HepG2 (cell line): Measurements from ENCODE around the gene SACS. TPM values are rescaled to one million over a fixed set of nuclear protein-coding genes. Genes with fewer than 3 reads are reported as not detected.
A peak's percentile ranks its signal among the peaks of the same experiment; 100 is the strongest.

Experiments used
- ATAC-seq: fragments of 200-7000 bp; cut with Tn5 transposase; 3 replicates; pipeline ENCODE4 v1.9.1; 2020; ENCODE audit warnings: mild to moderate bottlenecking, moderate library complexity
- BruUV-seq: library from RNA; stranded (reverse); fragments of 400-500 nt; replicated peaks from 2 replicates; lab custom pipeline; 2021; lab: Mats Ljungman, UMichigan
- CTCF ChIA-PET: fragments of 300-600 bp; formaldehyde crosslinking; extraction: SDS; loops from one replicate; lab custom pipeline; 2021; ENCODE audit warnings: low total read pairs, inconsistent platforms, low intra/inter-chr PET ratio; lab: Yijun Ruan, JAX
- POLR2A ChIA-PET: fragments of 350-600 bp; sonication (Branson Sonifier 250); formaldehyde crosslinking; loops from one replicate; lab custom pipeline; 2020; ENCODE audit warnings: antibody characterized with exemption, inconsistent platforms; lab: Yijun Ruan, JAX
- DNase-seq: peaks from one replicate; pipeline ENCODE4 v3.0.0-alpha.2; 2015; ENCODE audit warnings: low spot score
- FAIRE-seq: peaks from 3 replicates; lab custom pipeline; 2011; peaks lifted over from hg19 to GRCh38; lab: Jason Lieb, UNC
- H2AFZ ChIP-seq: one replicate; pipeline ENCODE4 v1.6.1; 2011; ENCODE audit warnings: low read length, inconsistent platforms
- H3K27ac ChIP-seq: fragments of 300-600 bp; 3 replicates; pipeline ENCODE4 v1.8.0; 2011; ENCODE audit warnings: mixed run types, mild to moderate bottlenecking, mixed read lengths, low read length, inconsistent platforms; ENCODE audit not compliant: insufficient read depth; ENCODE audit errors: extremely low read length
- H3K27me3 ChIP-seq, 2 experiments: fragments of 200-600 bp in 1 of 2; 2 replicates in 1 of 2; 3 replicates in 1 of 2; pipeline versions ENCODE4 v1.6.0 to v1.8.0; 2011; ENCODE audit warnings: low read length in 2 of 2, mild to moderate bottlenecking in 2 of 2, moderate library complexity in 2 of 2, inconsistent platforms in 1 of 2; ENCODE audit not compliant: insufficient read depth in 2 of 2, control insufficient read depth in 1 of 2
- H3K36me3 ChIP-seq, 2 experiments: fragments of 200-600 bp in 1 of 2; replicated peaks in 1 of 2; 2 replicates in 1 of 2; 3 replicates in 1 of 2; pipeline versions ENCODE4 v1.5.1 to v1.8.0; 2011; ENCODE audit warnings: low read length in 2 of 2, inconsistent platforms in 1 of 2; ENCODE audit not compliant: insufficient read depth in 2 of 2, control insufficient read depth in 1 of 2
- H3K4me1 ChIP-seq: 2 replicates; pipeline ENCODE4 v1.5.1; 2012; ENCODE audit warnings: low read length, inconsistent platforms; ENCODE audit not compliant: insufficient read depth
- H3K4me2 ChIP-seq: 2 replicates; pipeline ENCODE4 v1.6.0; 2011; ENCODE audit warnings: low read depth, low read length, inconsistent platforms
- H3K4me3 ChIP-seq, 3 experiments: fragments of 200-600 bp in 1 of 3; sonication (generic), shearing (Covaris generic) in 1 of 3; replicated peaks in 1 of 3; 2 replicates each; pipeline ENCODE4 v1.5.1; 2011 to 2016; ENCODE audit warnings: low read length in 3 of 3, inconsistent platforms in 2 of 3, low read depth in 2 of 3, mild to moderate bottlenecking in 2 of 3, control low read depth in 1 of 3, mixed read lengths in 1 of 3; ENCODE audit not compliant: insufficient read depth in 1 of 3
- H3K79me2 ChIP-seq: one replicate; pipeline ENCODE4 v1.6.1; 2011; ENCODE audit warnings: low read length, inconsistent platforms; ENCODE audit not compliant: insufficient read depth
- H3K9ac ChIP-seq: 2 replicates; pipeline ENCODE4 v1.6.0; 2011; ENCODE audit warnings: mild to moderate bottlenecking, low read depth, low read length, inconsistent platforms; ENCODE audit not compliant: insufficient read depth
- H3K9me3 ChIP-seq: 2 replicates; pipeline ENCODE4 v1.5.1; 2012; ENCODE audit warnings: mild to moderate bottlenecking, low read length
- H4K20me1 ChIP-seq: 2 replicates; pipeline ENCODE4 v1.6.0; 2011; ENCODE audit warnings: inconsistent platforms, mild to moderate bottlenecking, low read length, moderate library complexity; ENCODE audit not compliant: insufficient read depth
- AGO2 ChIP-seq: fragments of 200-400 bp; formaldehyde crosslinking; optimal IDR thresholded peaks from 2 replicates; pipeline ENCODE3; 2017; ENCODE audit warnings: mild to moderate bottlenecking, low read depth, low read length, moderate library complexity
- CBX2 ChIP-seq, 2 experiments: fragments of 200-600 bp in 1 of 2; sonication (generic); formaldehyde crosslinking in 1 of 2; IDR thresholded peaks; 2 replicates each; pipeline versions ENCODE4 v1.7.0 to v1.8.1; 2018 to 2022; ENCODE audit warnings: low read depth in 2 of 2, low read length in 1 of 2, mild to moderate bottlenecking in 1 of 2, missing genetic modification reagents in 1 of 2
- KLF12 ChIP-seq: sonication (generic); formaldehyde crosslinking; IDR thresholded peaks from 2 replicates; pipeline ENCODE4 v1.4.0; 2020; ENCODE audit warnings: missing genetic modification reagents, borderline replicate concordance
- MTA1 ChIP-seq: sonication (generic); formaldehyde crosslinking; IDR thresholded peaks from 2 replicates; pipeline ENCODE4 v1.4.0; 2020; ENCODE audit warnings: missing genetic modification reagents, mild to moderate bottlenecking, borderline replicate concordance
- NKX3-1 ChIP-seq: sonication (generic); formaldehyde crosslinking; IDR thresholded peaks from 2 replicates; pipeline ENCODE4 v1.5.0; 2020; ENCODE audit warnings: missing genetic modification reagents
- PAWR ChIP-seq: sonication (generic); formaldehyde crosslinking; IDR thresholded peaks from 2 replicates; pipeline ENCODE4 v1.4.0; 2020; ENCODE audit warnings: missing genetic modification reagents, mild to moderate bottlenecking, borderline replicate concordance
- SRSF9 ChIP-seq: fragments of 200-400 bp; formaldehyde crosslinking; IDR thresholded peaks from 2 replicates; pipeline ENCODE4 v1.6.1; 2018; ENCODE audit warnings: borderline replicate concordance, mild to moderate bottlenecking, low read depth, low read length; ENCODE audit not compliant: insufficient read depth, poor library complexity, severe bottlenecking
- TBX2 ChIP-seq: sonication (generic); formaldehyde crosslinking; IDR thresholded peaks from 2 replicates; pipeline ENCODE4 v1.5.0; 2020; ENCODE audit warnings: missing genetic modification reagents, mild to moderate bottlenecking, borderline replicate concordance
- ZBTB20 ChIP-seq: sonication (generic); formaldehyde crosslinking; IDR thresholded peaks from 2 replicates; pipeline ENCODE4 v1.8.1; 2023; ENCODE audit warnings: missing genetic modification reagents, low read depth, mild to moderate bottlenecking, borderline replicate concordance
- ZNF10 ChIP-seq: sonication (generic); formaldehyde crosslinking; IDR thresholded peaks from 2 replicates; pipeline ENCODE4 v1.4.0; 2020; ENCODE audit warnings: mild to moderate bottlenecking, low read depth, missing genetic modification reagents, borderline replicate concordance
- ZSCAN21 ChIP-seq: sonication (generic); formaldehyde crosslinking; IDR thresholded peaks from 2 replicates; pipeline ENCODE4 v1.8.0; 2022; ENCODE audit warnings: mild to moderate bottlenecking, missing genetic modification reagents, moderate library complexity, borderline replicate concordance
- WGBS: methylation state at CpG from one replicate; pipeline ENCODE4 v1.1.6; 2017; ENCODE audit warnings: low lambda C conversion rate; 5-methylcytosine and 5-hydroxymethylcytosine counted together
- in situ Hi-C: cut with HindIII; loops from 2 replicates; pipeline ENCODE4 v1.10.0; 2017; ENCODE audit warnings: low pct_unique_long_range_greater_than_20kb; ENCODE audit not compliant: extremely low pct_ligation_motif_present
- intact Hi-C: fragments of 100-400 bp; cut with micrococcal nuclease; formaldehyde crosslinking; loops from one replicate; pipeline ENCODE4 v1.10.0; 2022; ENCODE audit not compliant: unreplicated experiment
- polyA plus RNA-seq, 8 experiments: library from polyadenylated mRNA; depleted of rRNA in 3 of 8; stranded (reverse) in 7 of 8; unstranded in 1 of 8; fragments of >200 nt; fragmentation: Illumina TruSeq in 4 of 8; extraction: Trizol in 4 of 8; gene quantifications; 2 replicates each; pipeline versions ENCODE4 v1.2.1 to v1.2.3, GENCODE V29; 2011 to 2016; ENCODE audit warnings: low read depth in 4 of 8, missing spikeins in 1 of 8, mixed read lengths in 1 of 8; ENCODE audit not compliant: insufficient read depth in 1 of 8
- total RNA-seq, 5 experiments: library from RNA; depleted of rRNA; stranded (reverse); fragments of >200 nt; fragmentation: Illumina TruSeq; extraction: Trizol; gene quantifications; 2 replicates each; pipeline ENCODE4 v1.2.3, GENCODE V29; 2016; ENCODE audit warnings: low read depth in 1 of 5
- TF ChIP-seq, protein P1 (sequence below): sonication (generic); formaldehyde crosslinking; IDR thresholded peaks from 2 replicates; pipeline ENCODE4 v1.4.0; 2020; ENCODE audit warnings: missing genetic modification reagents
- TF ChIP-seq, protein P2 (sequence below): sonication (generic); formaldehyde crosslinking; IDR thresholded peaks from 2 replicates; pipeline ENCODE4 v1.8.1; 2023; ENCODE audit warnings: mild to moderate bottlenecking, inconsistent platforms, moderate library complexity, missing genetic modification reagents, borderline replicate concordance
- TF ChIP-seq, protein P3 (sequence below): sonication (generic); formaldehyde crosslinking; IDR thresholded peaks from 2 replicates; pipeline ENCODE4; 2020; ENCODE audit warnings: missing genetic modification reagents, mild to moderate bottlenecking, borderline replicate concordance

The SACS gene
- total and polyA plus RNA-seq, 2 of the 13 experiments (the other 11 are each of a cell fraction or from before 2014, with no cell fraction given) = 4.0 to 15.7 TPM

DNA sequence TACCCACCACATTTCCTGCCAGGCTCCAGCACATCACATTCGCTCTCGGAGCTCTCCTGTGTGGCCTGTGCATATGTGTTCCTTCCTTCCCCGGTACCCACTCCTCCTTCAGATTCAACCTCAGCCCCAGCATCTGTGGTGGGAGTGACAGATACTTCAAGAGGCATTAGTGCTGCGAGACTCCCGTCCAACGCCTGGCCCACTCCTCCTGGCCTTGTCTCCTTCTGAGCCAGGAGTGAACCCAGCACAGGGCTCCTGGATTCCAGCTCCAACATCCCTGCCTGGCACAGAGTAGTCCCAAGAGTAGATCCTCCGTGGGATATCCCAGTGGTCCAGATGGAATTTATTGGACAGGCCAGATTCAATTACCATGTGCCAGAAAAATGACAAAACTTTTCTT lies 55.9 kb downstream of the SACS start (continued):
- TF ChIP-seq CBX2 (IDR thresholded peaks at IDR 0.05; ENCODE audit: low read depth, low read length) = no peak
- no peak for TF ChIP-seq CBX2 (CRISPR knock-in tag; IDR thresholded peaks at IDR 0.05; ENCODE audit: low read depth)

DNA sequence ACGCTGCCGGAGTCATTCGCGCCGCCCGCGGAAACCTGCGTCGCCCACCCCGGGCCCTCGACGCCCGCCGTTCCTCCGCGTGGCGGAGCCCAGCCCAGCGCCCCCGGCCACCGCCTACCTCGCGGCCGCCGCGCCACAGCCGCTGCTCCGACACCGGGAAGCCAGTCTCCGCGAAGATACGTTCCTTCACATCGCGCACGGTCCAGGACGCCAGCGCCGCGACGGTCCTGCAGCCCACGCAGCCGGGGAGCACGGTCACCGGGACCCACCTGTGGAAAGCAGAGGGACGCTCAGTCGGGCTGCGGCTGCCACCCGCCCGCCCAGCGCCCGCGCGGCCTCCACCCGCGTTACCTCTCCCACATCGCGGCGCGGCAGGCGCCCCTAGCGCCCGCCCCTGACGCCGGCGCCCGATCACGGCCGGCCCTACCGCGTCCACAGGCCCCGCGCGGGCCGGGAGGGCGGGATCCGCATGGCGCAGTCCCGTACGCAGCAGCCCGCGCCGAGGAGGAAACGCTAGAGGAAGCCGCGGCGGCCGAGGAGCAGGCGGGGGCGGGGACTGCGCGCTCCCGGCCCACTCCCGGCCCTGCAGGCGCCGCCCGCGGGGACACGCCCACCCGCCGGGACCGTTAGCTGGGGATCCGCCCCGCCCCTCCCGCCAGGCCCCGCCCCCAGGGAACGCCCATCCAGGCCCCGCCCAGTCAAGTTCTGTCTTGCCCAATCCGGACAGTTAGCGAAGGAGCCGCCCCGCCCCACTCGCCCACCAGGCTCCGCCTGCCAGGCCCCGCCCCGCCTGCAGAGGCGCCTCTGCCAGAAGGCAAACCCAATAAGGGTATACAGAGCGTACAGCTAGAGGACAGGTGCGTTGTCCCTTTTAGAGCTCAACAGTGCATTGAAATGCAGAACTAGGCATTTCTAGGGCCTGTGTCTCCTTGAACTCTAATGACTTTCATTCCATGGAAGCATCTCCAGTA lies 58.2 kb downstream of the SACS start:
- in situ Hi-C loops = no loop called here
- ChIA-PET CTCF (no interaction called here), POLR2A (no interaction called here)
- peak overlapping the region; percentile 55 for H3K27ac ChIP-seq
- peaks cover 32% of the 10 kb centered on the region for H3K4me1 ChIP-seq
- 7% methylated on average over 4 of the region's 117 CpGs for WGBS
- peak; percentile 97 for ATAC-seq
- no peaks in the 10 kb centered on the region for H4K20me1 ChIP-seq
- peak overlapping the region; percentile 73 for H3K9ac ChIP-seq
- FAIRE-seq = no peak
- peak overlapping the region; percentile 100 for H3K4me2 ChIP-seq
- H3K36me3 ChIP-seq = peaks cover 2 to 12% of the 10 kb centered on the region in 2 experiments; a peak in 3 of 5 replicates
- H3K4me3 ChIP-seq = peak overlapping the region; percentile 70 to 92 (median 89)
- H3K79me2 ChIP-seq = peaks cover 6% of the 10 kb centered on the region
- H3K27me3 ChIP-seq = peaks cover 0 to 12% of the 10 kb centered on the region in 2 experiments; a peak in 1 of 5 replicates
- DNase-seq = peak; percentile 78
- no TSS peak for BruUV-seq
- intact Hi-C loops = no loop called here
- H3K9me3 ChIP-seq = no peaks in the 10 kb centered on the region
- peak overlapping the region; percentile 99 for H2AFZ ChIP-seq
- TF ChIP-seq KLF12 (CRISPR knock-in tag) (no peak), MTA1 (CRISPR knock-in tag) (peak; percentile 71; the same call in 1 of the 2 replicates), ZSCAN21 (CRISPR knock-in tag) (0 out of 2 replicates have a peak, but pooled peaks have one; percentile 31), SRSF9 (no peak), NKX3-1 (CRISPR knock-in tag) (0 out of 2 replicates have a peak, but pooled peaks have one; percentile 36), AGO2 (peak; percentile 57), ZBTB20 (CRISPR knock-in tag) (no peak), PAWR (CRISPR knock-in tag) (no peak), TBX2 (0 out of 2 replicates have a peak, but pooled peaks have one; percentile 25), ZNF10 (CRISPR knock-in tag) (no peak)
- TF ChIP-seq, protein P1, sequence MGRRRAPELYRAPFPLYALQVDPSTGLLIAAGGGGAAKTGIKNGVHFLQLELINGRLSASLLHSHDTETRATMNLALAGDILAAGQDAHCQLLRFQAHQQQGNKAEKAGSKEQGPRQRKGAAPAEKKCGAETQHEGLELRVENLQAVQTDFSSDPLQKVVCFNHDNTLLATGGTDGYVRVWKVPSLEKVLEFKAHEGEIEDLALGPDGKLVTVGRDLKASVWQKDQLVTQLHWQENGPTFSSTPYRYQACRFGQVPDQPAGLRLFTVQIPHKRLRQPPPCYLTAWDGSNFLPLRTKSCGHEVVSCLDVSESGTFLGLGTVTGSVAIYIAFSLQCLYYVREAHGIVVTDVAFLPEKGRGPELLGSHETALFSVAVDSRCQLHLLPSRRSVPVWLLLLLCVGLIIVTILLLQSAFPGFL = no peak
- TF ChIP-seq, protein P2, sequence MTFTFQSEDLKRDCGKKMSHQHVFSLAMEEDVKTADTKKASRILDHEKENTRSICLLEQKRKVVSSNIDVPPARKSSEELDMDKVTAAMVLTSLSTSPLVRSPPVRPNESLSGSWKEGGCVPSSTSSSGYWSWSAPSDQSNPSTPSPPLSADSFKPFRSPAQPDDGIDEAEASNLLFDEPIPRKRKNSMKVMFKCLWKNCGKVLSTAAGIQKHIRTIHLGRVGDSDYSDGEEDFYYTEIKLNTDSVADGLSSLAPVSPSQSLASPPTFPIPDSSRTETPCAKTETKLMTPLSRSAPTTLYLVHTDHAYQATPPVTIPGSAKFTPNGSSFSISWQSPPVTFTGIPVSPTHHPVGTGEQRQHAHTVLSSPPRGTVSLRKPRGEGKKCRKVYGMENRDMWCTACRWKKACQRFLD = 0 out of 2 replicates have a peak, but pooled peaks have one; percentile 32
- TF ChIP-seq, protein P3, sequence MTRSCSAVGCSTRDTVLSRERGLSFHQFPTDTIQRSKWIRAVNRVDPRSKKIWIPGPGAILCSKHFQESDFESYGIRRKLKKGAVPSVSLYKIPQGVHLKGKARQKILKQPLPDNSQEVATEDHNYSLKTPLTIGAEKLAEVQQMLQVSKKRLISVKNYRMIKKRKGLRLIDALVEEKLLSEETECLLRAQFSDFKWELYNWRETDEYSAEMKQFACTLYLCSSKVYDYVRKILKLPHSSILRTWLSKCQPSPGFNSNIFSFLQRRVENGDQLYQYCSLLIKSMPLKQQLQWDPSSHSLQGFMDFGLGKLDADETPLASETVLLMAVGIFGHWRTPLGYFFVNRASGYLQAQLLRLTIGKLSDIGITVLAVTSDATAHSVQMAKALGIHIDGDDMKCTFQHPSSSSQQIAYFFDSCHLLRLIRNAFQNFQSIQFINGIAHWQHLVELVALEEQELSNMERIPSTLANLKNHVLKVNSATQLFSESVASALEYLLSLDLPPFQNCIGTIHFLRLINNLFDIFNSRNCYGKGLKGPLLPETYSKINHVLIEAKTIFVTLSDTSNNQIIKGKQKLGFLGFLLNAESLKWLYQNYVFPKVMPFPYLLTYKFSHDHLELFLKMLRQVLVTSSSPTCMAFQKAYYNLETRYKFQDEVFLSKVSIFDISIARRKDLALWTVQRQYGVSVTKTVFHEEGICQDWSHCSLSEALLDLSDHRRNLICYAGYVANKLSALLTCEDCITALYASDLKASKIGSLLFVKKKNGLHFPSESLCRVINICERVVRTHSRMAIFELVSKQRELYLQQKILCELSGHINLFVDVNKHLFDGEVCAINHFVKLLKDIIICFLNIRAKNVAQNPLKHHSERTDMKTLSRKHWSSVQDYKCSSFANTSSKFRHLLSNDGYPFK = no peak
